GM12878 (cell line): ENCODE results near the gene UBE2D3. TPM values are rescaled to one million over a fixed set of nuclear protein-coding genes. Genes with fewer than 3 reads are reported as not detected.

Experiments
- E2F8 ChIP-seq: fragments of 450-650 bp; IDR thresholded peaks from 2 replicates; pipeline ENCODE4 v1.6.1; 2018; ENCODE audit warnings: mild to moderate bottlenecking, low read depth, moderate library complexity; ENCODE audit not compliant: partially characterized antibody
- IRF5 ChIP-seq: fragments of 450-650 bp; IDR thresholded peaks from 2 replicates; pipeline ENCODE4 v1.6.1; 2017; ENCODE audit warnings: borderline replicate concordance
- KAT2A ChIP-seq: conservative IDR thresholded peaks from 2 replicates; pipeline ENCODE4 v1.6.1; 2011; ENCODE audit warnings: low read depth, low read length; ENCODE audit not compliant: control insufficient read depth
- LARP7 ChIP-seq: fragments of 450-650 bp; IDR thresholded peaks from 2 replicates; pipeline ENCODE4 v1.6.1; 2017; ENCODE audit warnings: mild to moderate bottlenecking
- RB1 ChIP-seq: fragments of 450-650 bp; formaldehyde crosslinking; IDR thresholded peaks from 2 replicates; pipeline ENCODE4 v1.6.1; 2017; ENCODE audit warnings: mild to moderate bottlenecking, borderline replicate concordance
- REST ChIP-seq: IDR thresholded peaks from 2 replicates; pipeline ENCODE4 v1.6.1; 2012; ENCODE audit warnings: mild to moderate bottlenecking, low read depth, low read length
- RFX5 ChIP-seq: IDR thresholded peaks from 2 replicates; pipeline ENCODE4 v1.6.1; 2011; ENCODE audit warnings: low read depth, low read length, improper control_type of control experiment
- SREBF1 ChIP-seq: IDR thresholded peaks from 2 replicates; pipeline ENCODE4 v1.6.1; 2012; ENCODE audit warnings: mild to moderate bottlenecking, low read length
- YY1 ChIP-seq: IDR thresholded peaks from 2 replicates; pipeline ENCODE4 v1.6.1; 2011; ENCODE audit warnings: low read depth, mild to moderate bottlenecking, low read length
- polyA plus RNA-seq, 11 experiments: library from polyadenylated mRNA; depleted of rRNA in 4 of 11; unstranded in 6 of 11; stranded (reverse) in 5 of 11; fragments of >200 nt; fragmentation: Nextera tagmentation in 4 of 11; fragmentation: Illumina TruSeq in 1 of 11; extraction: Ambion mirVana in 4 of 11; extraction: Trizol in 1 of 11; gene quantifications; 1 replicate in 1 of 11; 2 replicates in 10 of 11; pipeline versions ENCODE4 v1.2.1 to v1.2.3, GENCODE V29; 2011 to 2016; ENCODE audit warnings: inconsistent platforms in 2 of 11, missing spikeins in 2 of 11, low read depth in 1 of 11
- total RNA-seq, 4 experiments: library from RNA; depleted of rRNA in 3 of 4; stranded (reverse); fragments of >200 nt in 3 of 4; fragmentation: Illumina TruSeq in 1 of 4; extraction: Trizol in 1 of 4; gene quantifications; 2 replicates each; pipeline versions ENCODE4 v1.2.1 to v1.2.3, GENCODE V29; 2013 to 2021
- TF ChIP-seq, protein P1 (sequence below): fragments of 450-650 bp; formaldehyde crosslinking; IDR thresholded peaks from 2 replicates; pipeline ENCODE4 v1.4.0; 2020; ENCODE audit warnings: mild to moderate bottlenecking, moderate library complexity
- TF ChIP-seq, protein P2 (sequence below): IDR thresholded peaks from 2 replicates; pipeline ENCODE4 v1.6.1; 2012; ENCODE audit warnings: low read length, inconsistent platforms

UBE2D3 gene
- total and polyA plus RNA-seq, 10 of the 15 experiments (the other 5 are each of a cell fraction or from before 2014, with no cell fraction given): 162 to 572 (median 395) TPM

- TF ChIP-seq LARP7: no peak
- no peak for TF ChIP-seq IRF5
- TF ChIP-seq YY1: no peak
- TF ChIP-seq, protein P1, sequence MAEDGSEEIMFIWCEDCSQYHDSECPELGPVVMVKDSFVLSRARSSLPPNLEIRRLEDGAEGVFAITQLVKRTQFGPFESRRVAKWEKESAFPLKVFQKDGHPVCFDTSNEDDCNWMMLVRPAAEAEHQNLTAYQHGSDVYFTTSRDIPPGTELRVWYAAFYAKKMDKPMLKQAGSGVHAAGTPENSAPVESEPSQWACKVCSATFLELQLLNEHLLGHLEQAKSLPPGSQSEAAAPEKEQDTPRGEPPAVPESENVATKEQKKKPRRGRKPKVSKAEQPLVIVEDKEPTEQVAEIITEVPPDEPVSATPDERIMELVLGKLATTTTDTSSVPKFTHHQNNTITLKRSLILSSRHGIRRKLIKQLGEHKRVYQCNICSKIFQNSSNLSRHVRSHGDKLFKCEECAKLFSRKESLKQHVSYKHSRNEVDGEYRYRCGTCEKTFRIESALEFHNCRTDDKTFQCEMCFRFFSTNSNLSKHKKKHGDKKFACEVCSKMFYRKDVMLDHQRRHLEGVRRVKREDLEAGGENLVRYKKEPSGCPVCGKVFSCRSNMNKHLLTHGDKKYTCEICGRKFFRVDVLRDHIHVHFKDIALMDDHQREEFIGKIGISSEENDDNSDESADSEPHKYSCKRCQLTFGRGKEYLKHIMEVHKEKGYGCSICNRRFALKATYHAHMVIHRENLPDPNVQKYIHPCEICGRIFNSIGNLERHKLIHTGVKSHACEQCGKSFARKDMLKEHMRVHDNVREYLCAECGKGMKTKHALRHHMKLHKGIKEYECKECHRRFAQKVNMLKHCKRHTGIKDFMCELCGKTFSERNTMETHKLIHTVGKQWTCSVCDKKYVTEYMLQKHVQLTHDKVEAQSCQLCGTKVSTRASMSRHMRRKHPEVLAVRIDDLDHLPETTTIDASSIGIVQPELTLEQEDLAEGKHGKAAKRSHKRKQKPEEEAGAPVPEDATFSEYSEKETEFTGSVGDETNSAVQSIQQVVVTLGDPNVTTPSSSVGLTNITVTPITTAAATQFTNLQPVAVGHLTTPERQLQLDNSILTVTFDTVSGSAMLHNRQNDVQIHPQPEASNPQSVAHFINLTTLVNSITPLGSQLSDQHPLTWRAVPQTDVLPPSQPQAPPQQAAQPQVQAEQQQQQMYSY (CRISPR knock-in tag): no peak
- no peak for TF ChIP-seq SREBF1
- peak; percentile 81 for TF ChIP-seq E2F8
- TF ChIP-seq RB1: no peak
- no peak for TF ChIP-seq RFX5
- TF ChIP-seq, protein P2, sequence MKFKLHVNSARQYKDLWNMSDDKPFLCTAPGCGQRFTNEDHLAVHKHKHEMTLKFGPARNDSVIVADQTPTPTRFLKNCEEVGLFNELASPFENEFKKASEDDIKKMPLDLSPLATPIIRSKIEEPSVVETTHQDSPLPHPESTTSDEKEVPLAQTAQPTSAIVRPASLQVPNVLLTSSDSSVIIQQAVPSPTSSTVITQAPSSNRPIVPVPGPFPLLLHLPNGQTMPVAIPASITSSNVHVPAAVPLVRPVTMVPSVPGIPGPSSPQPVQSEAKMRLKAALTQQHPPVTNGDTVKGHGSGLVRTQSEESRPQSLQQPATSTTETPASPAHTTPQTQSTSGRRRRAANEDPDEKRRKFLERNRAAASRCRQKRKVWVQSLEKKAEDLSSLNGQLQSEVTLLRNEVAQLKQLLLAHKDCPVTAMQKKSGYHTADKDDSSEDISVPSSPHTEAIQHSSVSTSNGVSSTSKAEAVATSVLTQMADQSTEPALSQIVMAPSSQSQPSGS: no peak
- no peak for TF ChIP-seq KAT2A
- TF ChIP-seq REST: no peak
Measured at GRCh38 chr4:102868153-102868780, 40.9 kb upstream of the UBE2D3 start (continued).
